Measurements from ENCODE around the gene WDR27.

Gene WDR27

GRCh38 chr6:169741344-169741743, 39.5 kb upstream of the WDR27 start:
- H3K4me1 ChIP-seq (ENCODE audit: insufficient read depth, low read length, severe bottlenecking) = no peaks in the 10 kb centered on the region
- H2AFZ ChIP-seq (ENCODE audit: low read length) = no peak overlapping the region
- H3K9ac ChIP-seq (ENCODE audit: low read length) = no peak overlapping the region
- no peak overlapping the region for H3K4me3 ChIP-seq (ENCODE audit: low read depth, low read length, poor library complexity, severe bottlenecking)
- no peaks in the 10 kb centered on the region for H3K9me3 ChIP-seq (ENCODE audit: low read length)
- H3K27ac ChIP-seq (ENCODE audit: low read depth, low read length, poor library complexity, severe bottlenecking) = no peak overlapping the region
- H3K27me3 ChIP-seq (ENCODE audit: insufficient read depth, low read length) = no peaks in the 10 kb centered on the region
- H3K9me2 ChIP-seq (ENCODE audit: low read depth, low read length) = no peaks in the 10 kb centered on the region
- no peaks in the 10 kb centered on the region for H4K20me1 ChIP-seq (ENCODE audit: insufficient read depth, low read length)
- no peaks in the 10 kb centered on the region for H3K79me2 ChIP-seq (ENCODE audit: insufficient read depth, low read length)
- H3K36me3 ChIP-seq (ENCODE audit: insufficient read depth, low read length) = no peaks in the 10 kb centered on the region
- H3F3A ChIP-seq (ENCODE audit: insufficient read depth, low read length) = no peaks in the 10 kb centered on the region
- TF ChIP-seq CTCF (IDR thresholded peaks at IDR 0.05; ENCODE audit: low read length) (no peak), EZH2 (IDR thresholded peaks at IDR 0.05; ENCODE audit: borderline replicate concordance, low read length) (no peak)
- H3K4me2 ChIP-seq (ENCODE audit: low read length) = no peak overlapping the region

DNA sequence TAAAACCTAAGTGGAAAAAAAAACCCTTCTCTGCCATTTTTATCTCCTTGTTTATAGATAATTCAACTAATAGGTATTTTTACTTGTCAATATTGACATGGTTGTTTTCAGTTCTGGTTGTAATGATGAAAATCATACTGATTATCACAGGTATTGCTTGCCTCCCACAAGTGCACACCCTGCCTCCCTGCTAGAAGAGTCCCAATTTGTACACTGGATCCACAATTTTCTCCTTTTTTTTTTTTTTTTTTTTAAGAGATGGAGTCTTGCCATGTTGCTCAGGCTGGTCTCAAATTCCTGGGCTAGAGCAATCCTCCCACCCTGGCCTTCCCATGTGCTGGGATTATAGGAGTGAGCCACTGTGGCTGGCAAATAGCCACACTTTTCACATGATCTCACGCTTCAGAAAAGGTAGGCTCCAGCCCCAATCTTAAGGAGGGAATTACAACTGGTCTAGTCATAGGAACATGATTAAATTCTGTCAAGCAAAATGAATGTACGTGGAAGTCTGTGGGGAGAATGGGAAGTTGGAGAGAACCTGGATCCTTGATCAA, 37.2 kb upstream of the WDR27 start:
- Histone ChIP-seq H3K9me2 (ENCODE audit: low read depth, low read length) (no peaks in the 10 kb centered on the region), H2AFZ (ENCODE audit: low read length) (no peak overlapping the region), H3K27ac (ENCODE audit: low read depth, low read length, poor library complexity, severe bottlenecking) (no peak overlapping the region), H3K4me2 (ENCODE audit: low read length) (no peak overlapping the region), H3K4me1 (ENCODE audit: insufficient read depth, low read length, severe bottlenecking) (no peaks in the 10 kb centered on the region), H3K27me3 (ENCODE audit: insufficient read depth, low read length) (no peaks in the 10 kb centered on the region; the same call in 1 of the 2 replicates), H3K79me2 (ENCODE audit: insufficient read depth, low read length) (no peaks in the 10 kb centered on the region), H3F3A (ENCODE audit: insufficient read depth, low read length) (no peaks in the 10 kb centered on the region), H3K9ac (ENCODE audit: low read length) (no peak overlapping the region), H3K9me3 (ENCODE audit: low read length) (no peaks in the 10 kb centered on the region), H3K36me3 (ENCODE audit: insufficient read depth, low read length) (no peaks in the 10 kb centered on the region), H3K4me3 (ENCODE audit: low read depth, low read length, poor library complexity, severe bottlenecking) (no peak overlapping the region), H4K20me1 (ENCODE audit: insufficient read depth, low read length) (no peaks in the 10 kb centered on the region)
- no peak for TF ChIP-seq EZH2 (IDR thresholded peaks at IDR 0.05; ENCODE audit: borderline replicate concordance, low read length)
- no peak for TF ChIP-seq CTCF (IDR thresholded peaks at IDR 0.05; ENCODE audit: low read length)

DNA sequence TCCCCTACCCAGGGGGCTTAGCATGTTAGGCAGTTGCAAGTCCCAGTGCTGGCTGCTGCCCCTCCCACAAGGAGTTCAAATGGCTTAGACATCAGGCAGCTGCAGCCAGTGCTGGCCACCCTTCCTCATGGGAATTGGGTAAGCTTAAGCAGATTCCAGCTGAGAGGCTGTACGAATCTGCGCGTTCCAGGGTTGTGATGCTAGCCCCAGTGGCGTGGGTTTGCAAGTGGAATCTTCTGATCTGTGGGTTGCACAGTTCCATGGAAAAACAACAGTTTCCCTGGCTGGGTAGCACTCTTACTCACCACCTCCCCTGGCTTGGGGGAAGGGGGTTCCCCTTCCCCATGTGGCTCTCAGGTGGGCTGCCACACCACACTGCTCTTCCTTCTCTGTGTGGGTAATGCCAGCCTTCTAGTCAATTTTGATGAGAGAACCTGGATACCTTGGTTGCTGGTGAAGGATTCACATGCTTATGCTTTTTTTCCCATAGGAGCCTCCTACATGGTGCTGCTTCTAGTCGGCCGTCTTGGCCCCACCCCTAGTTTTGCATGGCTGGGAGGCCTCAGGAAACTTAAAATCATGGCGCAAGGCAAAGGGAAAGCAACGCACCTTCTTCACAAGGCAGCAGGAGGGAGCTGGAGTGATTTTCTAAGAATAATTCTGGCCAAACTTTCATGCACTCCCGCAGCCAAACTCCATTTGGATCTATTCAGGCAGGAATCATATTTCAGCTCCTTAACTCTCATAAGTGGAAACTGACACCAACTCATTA, 36.6 kb upstream of the WDR27 start:
- H3K79me2 ChIP-seq (ENCODE audit: insufficient read depth, low read length) = no peaks in the 10 kb centered on the region
- no peak overlapping the region for H3K9ac ChIP-seq (ENCODE audit: low read length)
- TF ChIP-seq CTCF (IDR thresholded peaks at IDR 0.05; ENCODE audit: low read length) = no peak
- no peak for TF ChIP-seq EZH2 (IDR thresholded peaks at IDR 0.05; ENCODE audit: borderline replicate concordance, low read length)
- no peaks in the 10 kb centered on the region for H3F3A ChIP-seq (ENCODE audit: insufficient read depth, low read length)
- no peak overlapping the region for H3K4me2 ChIP-seq (ENCODE audit: low read length)
- H3K4me3 ChIP-seq (ENCODE audit: low read depth, low read length, poor library complexity, severe bottlenecking) = no peak overlapping the region
- H3K4me1 ChIP-seq (ENCODE audit: insufficient read depth, low read length, severe bottlenecking) = no peaks in the 10 kb centered on the region
- H4K20me1 ChIP-seq (ENCODE audit: insufficient read depth, low read length) = no peaks in the 10 kb centered on the region
- no peaks in the 10 kb centered on the region; the same call in 1 of the 2 replicates for H3K27me3 ChIP-seq (ENCODE audit: insufficient read depth, low read length)
- no peaks in the 10 kb centered on the region for H3K9me2 ChIP-seq (ENCODE audit: low read depth, low read length)
- no peak overlapping the region for H3K27ac ChIP-seq (ENCODE audit: low read depth, low read length, poor library complexity, severe bottlenecking)
- no peaks in the 10 kb centered on the region for H3K36me3 ChIP-seq (ENCODE audit: insufficient read depth, low read length)
- no peak overlapping the region for H2AFZ ChIP-seq (ENCODE audit: low read length)
- H3K9me3 ChIP-seq (ENCODE audit: low read length) = no peaks in the 10 kb centered on the region
